Trophoblast cell (in vitro differentiated cells and primary cell): Measurements from ENCODE around the gene KIAA1328.

ENCODE experiments used
- DNase-seq, 2 donors: peaks; one replicate each; pipeline ENCODE4 v3.0.0-alpha.2; 2016
- H2AFZ ChIP-seq: 2 replicates; pipeline ENCODE4 v1.6.1; 2013; ENCODE audit warnings: low read length, moderate library complexity, mild to moderate bottlenecking; ENCODE audit not compliant: insufficient read depth, poor library complexity
- H2AK5ac ChIP-seq: 2 replicates; pipeline ENCODE4 v1.6.1; 2013; ENCODE audit warnings: mild to moderate bottlenecking, low read length
- H2BK120ac ChIP-seq: 2 replicates; pipeline ENCODE4 v1.6.1; 2013; ENCODE audit warnings: low read length, mild to moderate bottlenecking, moderate library complexity; ENCODE audit not compliant: insufficient read depth, poor library complexity
- H2BK12ac ChIP-seq: 2 replicates; pipeline ENCODE4 v1.6.1; 2013; ENCODE audit warnings: mild to moderate bottlenecking, low read length, moderate library complexity
- H2BK5ac ChIP-seq: 2 replicates; pipeline ENCODE4 v1.6.1; 2013; ENCODE audit warnings: low read length, low read depth, moderate library complexity, mild to moderate bottlenecking; ENCODE audit not compliant: poor library complexity
- H3K14ac ChIP-seq: 2 replicates; pipeline ENCODE4 v1.6.1; 2013; ENCODE audit warnings: mild to moderate bottlenecking, low read length
- H3K18ac ChIP-seq: 2 replicates; pipeline ENCODE4 v1.6.1; 2013; ENCODE audit warnings: mild to moderate bottlenecking, low read length
- H3K23ac ChIP-seq: 2 replicates; pipeline ENCODE4 v1.6.1; 2013; ENCODE audit warnings: low read length
- H3K27ac ChIP-seq: 2 replicates; pipeline ENCODE4 v1.5.1; 2013; ENCODE audit warnings: low read depth, mild to moderate bottlenecking, inconsistent platforms, low read length, moderate library complexity
- H3K27me3 ChIP-seq: 2 replicates; pipeline ENCODE4 v1.6.1; 2013; ENCODE audit warnings: inconsistent platforms, mild to moderate bottlenecking, low read length, moderate library complexity; ENCODE audit not compliant: insufficient read depth
- H3K36me3 ChIP-seq, 2 experiments: 1 replicate in 1 of 2; 2 replicates in 1 of 2; pipeline ENCODE4 v1.6.1; 2013; ENCODE audit warnings: low read length in 2 of 2, mild to moderate bottlenecking in 2 of 2, moderate library complexity in 1 of 2; ENCODE audit not compliant: insufficient read depth in 2 of 2, control insufficient read depth in 1 of 2
- H3K4ac ChIP-seq: 2 replicates; pipeline ENCODE4 v1.6.1; 2013; ENCODE audit warnings: low read depth, mild to moderate bottlenecking, low read length, moderate library complexity
- H3K4me1 ChIP-seq, 2 experiments: 1 replicate in 1 of 2; 2 replicates in 1 of 2; pipeline ENCODE4 v1.6.1; 2013; ENCODE audit warnings: low read length in 2 of 2, mild to moderate bottlenecking in 2 of 2, moderate library complexity in 1 of 2; ENCODE audit not compliant: insufficient read depth in 2 of 2, control insufficient read depth in 1 of 2
- H3K4me2 ChIP-seq: 2 replicates; pipeline ENCODE4 v1.6.1; 2013; ENCODE audit warnings: inconsistent platforms, mild to moderate bottlenecking, low read length, moderate library complexity
- H3K4me3 ChIP-seq: 2 replicates; pipeline ENCODE4 v1.5.1; 2013; ENCODE audit warnings: mild to moderate bottlenecking, low read depth, low read length, inconsistent platforms
- H3K79me1 ChIP-seq: one replicate; pipeline ENCODE4 v1.6.1; 2013; ENCODE audit warnings: low read length
- H3K79me2 ChIP-seq: 2 replicates; pipeline ENCODE4 v1.6.1; 2013; ENCODE audit warnings: low read length, mild to moderate bottlenecking; ENCODE audit not compliant: control insufficient read depth, insufficient read depth, poor library complexity
- H3K9ac ChIP-seq: 2 replicates; pipeline ENCODE4 v1.6.1; 2013; ENCODE audit warnings: mild to moderate bottlenecking, low read length
- H3K9me3 ChIP-seq: 2 replicates; pipeline ENCODE4 v1.6.1; 2013; ENCODE audit warnings: low read depth, mild to moderate bottlenecking, control low read depth, inconsistent platforms, low read length; ENCODE audit not compliant: insufficient read depth
- H4K12ac ChIP-seq: 2 replicates; pipeline ENCODE4 v1.6.1; 2013; ENCODE audit warnings: low read depth, mild to moderate bottlenecking, low read length, moderate library complexity
- H4K8ac ChIP-seq: 2 replicates; pipeline ENCODE4 v1.6.1; 2013; ENCODE audit warnings: low read depth, mild to moderate bottlenecking, low read length, moderate library complexity
- H4K91ac ChIP-seq: one replicate; pipeline ENCODE4 v1.6.1; 2013; ENCODE audit warnings: low read depth, mild to moderate bottlenecking, low read length, moderate library complexity
- WGBS: extraction: QIAGEN DNeasy Blood & Tissue Kit; methylation state at CpG from one replicate; pipeline ENCODE4 v1.1.7; 2013; ENCODE audit warnings: missing lambda C conversion rate; ENCODE audit not compliant: insufficient read length, insufficient coverage; ENCODE audit errors: extremely low coverage; 5-methylcytosine and 5-hydroxymethylcytosine counted together

The KIAA1328 gene

GRCh38 chr18:36821681-36822080 is 7.2 kb upstream of the KIAA1328 start:
- no CpG with 5 or more reads among the region's 4 CpGs for WGBS

GRCh38 chr18:36825526-36825925 is 3.4 kb upstream of the KIAA1328 start:
- Histone ChIP-seq H3K4me2 (no peak overlapping the region), H2BK120ac (no peak overlapping the region), H4K12ac (no peak overlapping the region), H3K4ac (no peak overlapping the region), H4K8ac (no peak overlapping the region), H3K9me3 (no peaks in the 10 kb centered on the region), H3K14ac (no peak overlapping the region), H3K79me1 (peaks cover 8% of the 10 kb centered on the region), H3K27ac (no peak overlapping the region), H2AFZ (no peak overlapping the region), H3K23ac (no peak overlapping the region), H3K36me3 (peaks cover 0 to 3% of the 10 kb centered on the region in 2 experiments), H2BK5ac (no peak overlapping the region), H3K18ac (no peak overlapping the region), H3K27me3 (no peaks in the 10 kb centered on the region), H3K4me1 (peaks cover 5% of the 10 kb centered on the region in 2 experiments), H3K9ac (no peak overlapping the region), H3K4me3 (no peak overlapping the region), H4K91ac (no peak overlapping the region), H2BK12ac (no peak overlapping the region), H2AK5ac (no peak overlapping the region), H3K79me2 (peaks cover 7% of the 10 kb centered on the region)
- no peak for DNase-seq

More at GRCh38 chr18:36821681-36822080, 7.2 kb upstream of the KIAA1328 start:
- H4K91ac ChIP-seq: no peak overlapping the region
- no peak overlapping the region for H3K23ac ChIP-seq
- peaks cover 3 to 6% of the 10 kb centered on the region in 2 experiments for H3K36me3 ChIP-seq
- H3K4me3 ChIP-seq: no peak overlapping the region
- no peak overlapping the region for H4K12ac ChIP-seq
- no peaks in the 10 kb centered on the region for H3K79me1 ChIP-seq
- DNase-seq: peak; percentile 44 to 69
- H2BK5ac ChIP-seq: no peak overlapping the region
- H3K79me2 ChIP-seq: no peaks in the 10 kb centered on the region
- H2AK5ac ChIP-seq: no peak overlapping the region
- no peak overlapping the region for H4K8ac ChIP-seq
- H2BK12ac ChIP-seq: no peak overlapping the region
- H3K14ac ChIP-seq: no peak overlapping the region
- H3K27me3 ChIP-seq: no peaks in the 10 kb centered on the region
- no peaks in the 10 kb centered on the region for H3K4me1 ChIP-seq
- H3K4ac ChIP-seq: no peak overlapping the region
- no peak overlapping the region for H3K27ac ChIP-seq
- no peak overlapping the region for H3K9ac ChIP-seq
- H3K18ac ChIP-seq: no peak overlapping the region
- H2BK120ac ChIP-seq: no peak overlapping the region
- no peaks in the 10 kb centered on the region for H3K9me3 ChIP-seq
- no peak overlapping the region for H3K4me2 ChIP-seq
- no peak overlapping the region for H2AFZ ChIP-seq

GRCh38 chr18:36826556-36826955 is 2.4 kb upstream of the KIAA1328 start:
- Histone ChIP-seq H3K27ac (no peak overlapping the region), H3K4me3 (no peak overlapping the region), H2AK5ac (no peak overlapping the region), H3K23ac (no peak overlapping the region), H4K8ac (no peak overlapping the region), H2BK5ac (no peak overlapping the region), H3K4ac (no peak overlapping the region), H3K9ac (no peak overlapping the region), H3K79me2 (peaks cover 7% of the 10 kb centered on the region), H3K4me2 (no peak overlapping the region), H4K12ac (no peak overlapping the region), H3K4me1 (peaks cover 5% of the 10 kb centered on the region in 2 experiments), H2BK120ac (no peak overlapping the region), H3K14ac (no peak overlapping the region), H3K79me1 (peaks cover 8% of the 10 kb centered on the region), H4K91ac (no peak overlapping the region), H3K9me3 (no peaks in the 10 kb centered on the region), H2BK12ac (no peak overlapping the region), H3K36me3 (peaks cover 0 to 3% of the 10 kb centered on the region in 2 experiments), H2AFZ (no peak overlapping the region), H3K18ac (no peak overlapping the region), H3K27me3 (no peaks in the 10 kb centered on the region)
- DNase-seq: no peak
- no CpG with 5 or more reads among the region's 3 CpGs for WGBS

- Histone ChIP-seq H3K23ac (no peak overlapping the region), H2AK5ac (no peak overlapping the region), H3K4ac (no peak overlapping the region), H3K4me2 (peak overlapping the region; percentile 70), H2BK12ac (no peak overlapping the region), H3K36me3 (peaks cover 0 to under 1% of the 10 kb centered on the region in 2 experiments), H4K91ac (peak overlapping the region; percentile 49), H3K14ac (peak overlapping the region; percentile 43), H2BK120ac (peak overlapping the region; percentile 15), H3K27ac (peak overlapping the region; percentile 4), H3K4me3 (peak overlapping the region; percentile 100), H3K9ac (peak overlapping the region; percentile 87), H3K4me1 (peaks cover 5% of the 10 kb centered on the region in 2 experiments), H3K79me1 (peaks cover 8% of the 10 kb centered on the region), H2AFZ (peak overlapping the region; percentile 13), H3K18ac (peak overlapping the region; percentile 54), H3K27me3 (no peaks in the 10 kb centered on the region), H4K12ac (peak overlapping the region; percentile 4), H3K79me2 (peaks cover 7% of the 10 kb centered on the region), H4K8ac (peak overlapping the region; percentile 61), H3K9me3 (no peaks in the 10 kb centered on the region), H2BK5ac (peak overlapping the region; percentile 5)
- no CpG with 5 or more reads among the region's 18 CpGs for WGBS
- DNase-seq: peak; percentile 21 to 64
These were observed 734 bp upstream of the KIAA1328 start for GRCh38 chr18:36828157-36828629.
